GM19043 (cell line): ENCODE results near the gene PCSK2.

ENCODE experiments used
- ATAC-seq: cut with Tn5 transposase; IDR thresholded peaks from one replicate; pipeline ENCODE4 v1.9.1; 2021; ENCODE audit warnings: low read depth; ENCODE audit not compliant: unreplicated experiment

Gene PCSK2

GRCh38 chr20:17439616-17440296, 212.9 kb downstream of the PCSK2 start:
- ATAC-seq, result no peak

GRCh38 chr20:17441745-17442144, 214.9 kb downstream of the PCSK2 start:
- ATAC-seq, result no peak

- ATAC-seq, result no peak
Measured at GRCh38 chr20:17442588-17442987, 215.7 kb downstream of the PCSK2 start.

- ATAC-seq, result no peak
Measured at GRCh38 chr20:17443131-17443858, 216.5 kb downstream of the PCSK2 start.

- no peak for ATAC-seq
Measured at GRCh38 chr20:17444091-17444490, 217.3 kb downstream of the PCSK2 start.

- no peak for ATAC-seq
Measured at GRCh38 chr20:17445543-17445942, 218.7 kb downstream of the PCSK2 start.

GRCh38 chr20:17446171-17446570, 219.3 kb downstream of the PCSK2 start:
- ATAC-seq, result no peak

- no peak for ATAC-seq
Measured at GRCh38 chr20:17448071-17448470, 221.2 kb downstream of the PCSK2 start.

GRCh38 chr20:17449031-17449430, 222.2 kb downstream of the PCSK2 start:
- ATAC-seq, result no peak

GRCh38 chr20:17452441-17452840, 225.6 kb downstream of the PCSK2 start:
- ATAC-seq, result no peak

- no peak for ATAC-seq
Measured at GRCh38 chr20:17453592-17453991, 226.8 kb downstream of the PCSK2 start.

GRCh38 chr20:17456279-17456678, 229.4 kb downstream of the PCSK2 start:
- ATAC-seq, result no peak

- no peak for ATAC-seq
Measured at GRCh38 chr20:17457079-17457478, 230.2 kb downstream of the PCSK2 start.

GRCh38 chr20:17457588-17458190, 230.8 kb downstream of the PCSK2 start:
- no peak for ATAC-seq

GRCh38 chr20:17460119-17460518, 233.3 kb downstream of the PCSK2 start:
- ATAC-seq, result no peak

GRCh38 chr20:17461941-17462340, 235.1 kb downstream of the PCSK2 start:
- ATAC-seq, result no peak

GRCh38 chr20:17463711-17464110, 236.9 kb downstream of the PCSK2 start:
- no peak for ATAC-seq

- no peak for ATAC-seq
Measured at GRCh38 chr20:17465236-17465635, 238.4 kb downstream of the PCSK2 start.

GRCh38 chr20:17466641-17467040, 239.8 kb downstream of the PCSK2 start:
- ATAC-seq, result no peak

GRCh38 chr20:17467120-17467655, 240.3 kb downstream of the PCSK2 start:
- ATAC-seq, result no peak

- ATAC-seq, result no peak
Measured at GRCh38 chr20:17468073-17468840, 241.4 kb downstream of the PCSK2 start.
